Fibroblast of the aortic adventitia (primary cell): Measurements from ENCODE around the gene HID1. TPM values are rescaled to one million over a fixed set of nuclear protein-coding genes. Genes with fewer than 3 reads are reported as not detected.
"Not testable (repeated sequence)": the region's sequence is repeated elsewhere in the genome, so short reads cannot be mapped to it uniquely, and the experiment has no call there.

Experiments
- DNase-seq: peaks from one replicate; pipeline ENCODE4 v3.0.0-alpha.2; 2010; ENCODE audit warnings: low read depth
- H3K4me3 ChIP-seq: 2 replicates; pipeline ENCODE4 v1.5.1; 2011; ENCODE audit warnings: low read depth, mild to moderate bottlenecking, control low read depth, low read length, moderate library complexity
- total RNA-seq: library from RNA; depleted of rRNA; stranded (reverse); fragments of >200 nt; gene quantifications from 2 replicates; pipeline ENCODE4 v1.2.3, GENCODE V29; 2012; ENCODE audit warnings: low replicate concordance
- TF ChIP-seq, protein P1 (sequence below): IDR thresholded peaks from 2 replicates; pipeline ENCODE4 v1.5.1; 2011; ENCODE audit warnings: mild to moderate bottlenecking, low read length, control low read depth, inconsistent platforms; ENCODE audit not compliant: insufficient read depth

The HID1 gene
- total RNA-seq, 1 donor: 0.90 TPM

DNA sequence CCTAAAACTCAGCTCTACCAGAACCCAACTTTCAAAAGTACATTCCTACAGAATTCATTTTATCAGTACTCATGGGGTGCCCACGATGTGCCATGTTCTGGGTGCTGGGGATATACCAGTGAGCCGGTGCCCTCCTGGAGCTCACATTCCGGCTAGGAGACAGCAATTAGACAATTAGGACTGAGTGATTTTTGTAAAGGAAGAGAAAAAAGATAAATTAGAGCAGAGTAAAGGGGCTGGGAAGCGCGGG, 39.5 kb upstream of the HID1 start:
- H3K4me3 ChIP-seq: peak overlapping the region; percentile 84
- TF ChIP-seq, protein P1, sequence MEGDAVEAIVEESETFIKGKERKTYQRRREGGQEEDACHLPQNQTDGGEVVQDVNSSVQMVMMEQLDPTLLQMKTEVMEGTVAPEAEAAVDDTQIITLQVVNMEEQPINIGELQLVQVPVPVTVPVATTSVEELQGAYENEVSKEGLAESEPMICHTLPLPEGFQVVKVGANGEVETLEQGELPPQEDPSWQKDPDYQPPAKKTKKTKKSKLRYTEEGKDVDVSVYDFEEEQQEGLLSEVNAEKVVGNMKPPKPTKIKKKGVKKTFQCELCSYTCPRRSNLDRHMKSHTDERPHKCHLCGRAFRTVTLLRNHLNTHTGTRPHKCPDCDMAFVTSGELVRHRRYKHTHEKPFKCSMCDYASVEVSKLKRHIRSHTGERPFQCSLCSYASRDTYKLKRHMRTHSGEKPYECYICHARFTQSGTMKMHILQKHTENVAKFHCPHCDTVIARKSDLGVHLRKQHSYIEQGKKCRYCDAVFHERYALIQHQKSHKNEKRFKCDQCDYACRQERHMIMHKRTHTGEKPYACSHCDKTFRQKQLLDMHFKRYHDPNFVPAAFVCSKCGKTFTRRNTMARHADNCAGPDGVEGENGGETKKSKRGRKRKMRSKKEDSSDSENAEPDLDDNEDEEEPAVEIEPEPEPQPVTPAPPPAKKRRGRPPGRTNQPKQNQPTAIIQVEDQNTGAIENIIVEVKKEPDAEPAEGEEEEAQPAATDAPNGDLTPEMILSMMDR: no peak
- DNase-seq: no peak

DNA sequence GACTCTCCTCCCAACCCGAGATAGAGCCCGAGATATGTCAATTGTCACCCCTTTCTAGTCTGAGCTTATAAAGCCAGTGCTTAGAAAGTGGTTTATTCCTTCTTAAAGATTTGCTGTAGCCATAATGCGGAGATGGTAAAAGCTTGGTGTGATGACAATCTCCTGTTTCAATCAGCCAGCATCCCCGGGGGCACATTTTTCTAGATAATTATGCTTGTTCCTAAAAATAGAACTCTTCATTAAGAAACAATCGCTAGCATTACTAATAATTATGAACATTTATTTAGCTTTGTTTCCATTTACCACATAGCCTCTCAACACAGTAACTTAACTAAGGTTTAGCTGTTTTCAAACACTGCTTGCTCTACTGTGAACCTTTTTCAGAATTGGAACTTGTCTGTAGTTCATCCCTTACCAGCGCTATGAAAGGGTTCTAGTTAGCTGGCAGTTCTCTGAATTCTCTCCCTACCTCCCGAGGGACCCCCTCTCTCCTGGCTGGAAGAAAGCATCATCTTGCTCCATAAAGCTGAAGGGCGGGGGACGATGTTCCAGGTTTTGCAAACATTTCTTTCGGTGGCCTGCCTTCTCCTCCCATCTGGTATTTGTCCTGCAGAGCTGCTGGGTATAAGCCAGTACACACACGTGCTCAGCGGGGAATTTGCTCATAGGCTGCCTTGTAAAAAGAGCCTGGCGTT, 39.0 kb upstream of the HID1 start:
- peak overlapping the region; percentile 84 for H3K4me3 ChIP-seq
- DNase-seq: peak; percentile 85
- TF ChIP-seq, protein P1: no peak

DNA sequence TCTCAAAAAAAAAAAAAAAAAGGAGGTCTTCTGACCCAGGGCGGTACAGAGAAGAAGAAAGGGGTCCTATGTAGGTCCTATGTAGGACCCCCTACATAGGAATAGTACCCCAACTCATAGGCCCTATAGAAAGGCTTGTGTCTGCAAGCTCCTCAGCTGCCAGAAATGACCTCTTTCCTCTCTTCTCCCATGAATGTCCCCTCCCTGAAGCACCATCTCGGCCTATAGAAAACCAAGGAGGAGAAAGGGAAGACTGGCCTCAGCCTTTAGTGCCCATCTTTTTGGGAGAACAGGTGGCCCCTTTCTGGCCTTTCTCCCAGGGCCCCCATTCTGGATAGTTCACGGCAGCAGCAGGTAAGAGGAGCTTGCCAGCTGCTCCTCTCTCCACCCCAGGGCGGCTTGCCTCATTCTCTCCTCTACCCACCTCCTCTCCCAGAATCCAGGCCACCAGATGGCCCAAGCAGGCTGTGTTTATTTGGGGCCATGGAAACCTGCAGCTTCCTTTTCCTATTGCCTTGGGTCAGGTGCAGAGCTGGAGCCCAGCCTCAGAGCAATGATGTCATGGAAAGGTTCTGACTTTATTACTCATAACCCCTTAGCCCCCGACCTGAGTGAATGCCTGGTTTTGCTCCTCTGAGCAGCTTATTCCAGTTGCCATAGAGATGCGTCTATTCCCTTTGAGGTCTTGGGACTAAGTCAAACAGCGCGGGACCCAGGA, 38.3 kb upstream of the HID1 start:
- TF ChIP-seq, protein P1: no peak
- peak; percentile 36 for DNase-seq
- H3K4me3 ChIP-seq: no peak overlapping the region

DNA sequence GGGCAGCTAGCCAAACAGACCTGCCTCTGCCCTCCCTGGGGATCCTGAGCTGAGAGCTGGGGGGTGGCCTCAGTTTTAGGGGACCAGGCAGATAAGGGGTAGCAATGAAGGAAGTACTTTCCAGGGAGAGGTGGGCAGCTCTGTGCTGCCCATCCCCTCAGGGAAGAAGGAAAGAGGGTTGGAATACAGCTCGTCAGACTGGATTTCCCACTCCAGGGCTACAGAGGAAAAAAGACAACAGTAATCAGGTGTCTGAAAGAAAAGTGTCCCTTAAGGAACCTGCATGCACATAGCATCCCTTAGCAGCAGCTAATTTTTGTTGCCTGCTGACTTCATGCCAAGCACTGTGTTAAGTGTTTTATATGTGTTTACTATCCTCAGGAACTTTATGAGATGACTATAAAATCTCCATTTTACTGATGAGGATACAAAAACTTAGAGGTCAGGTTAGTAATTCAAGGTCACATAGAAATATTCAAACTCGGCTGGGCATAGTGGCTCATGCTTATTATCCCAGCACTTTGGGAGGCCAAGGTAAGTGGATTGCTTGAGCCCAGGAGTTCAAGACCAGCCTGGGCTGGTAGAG, 36.7 kb upstream of the HID1 start:
- TF ChIP-seq, protein P1: no peak
- no peak for DNase-seq
- H3K4me3 ChIP-seq: no peak overlapping the region

DNA sequence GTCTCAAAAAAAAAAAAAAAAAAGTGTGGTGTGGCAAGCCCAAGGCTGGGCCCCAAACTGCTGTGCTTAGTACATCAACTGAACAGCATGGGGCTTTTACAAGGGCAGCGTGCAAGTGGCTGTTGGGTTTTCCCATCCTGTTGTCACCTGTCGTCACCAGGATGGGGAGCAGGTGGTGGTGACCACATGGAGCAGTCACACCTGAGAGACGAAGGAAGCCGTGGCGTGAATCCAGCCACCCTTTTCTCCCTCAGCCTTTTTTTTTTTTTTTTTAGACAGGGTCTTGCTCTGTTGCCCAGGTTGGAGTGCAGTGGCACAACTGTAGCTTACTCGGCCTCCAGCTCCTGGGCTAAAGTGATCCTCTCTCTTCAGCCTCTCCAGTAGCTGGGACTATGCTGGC, 35.8 kb upstream of the HID1 start:
- TF ChIP-seq, protein P1: no peak
- DNase-seq: no peak
- no peak overlapping the region for H3K4me3 ChIP-seq

DNA sequence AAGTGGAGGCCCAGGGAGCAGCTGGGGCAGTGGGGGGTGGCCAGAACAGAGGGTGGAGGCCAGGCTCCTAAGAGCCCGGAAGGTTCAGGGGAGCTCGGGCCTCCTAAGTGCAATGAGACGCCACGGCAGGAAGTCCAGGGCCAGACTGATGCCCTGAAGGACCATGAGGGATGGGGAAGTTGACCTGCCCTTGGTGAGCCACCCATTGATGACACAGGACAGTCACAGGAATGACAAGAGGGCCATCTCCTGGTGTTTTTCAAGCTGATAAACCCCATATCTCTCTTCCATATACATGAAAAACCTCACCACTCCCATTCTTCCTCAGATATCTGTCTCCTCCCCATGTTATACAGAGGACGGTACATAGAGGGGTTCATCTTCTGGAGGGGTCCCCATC, 34.1 kb upstream of the HID1 start:
- TF ChIP-seq, protein P1: no peak
- no peak for DNase-seq
- H3K4me3 ChIP-seq: no peak overlapping the region

DNA sequence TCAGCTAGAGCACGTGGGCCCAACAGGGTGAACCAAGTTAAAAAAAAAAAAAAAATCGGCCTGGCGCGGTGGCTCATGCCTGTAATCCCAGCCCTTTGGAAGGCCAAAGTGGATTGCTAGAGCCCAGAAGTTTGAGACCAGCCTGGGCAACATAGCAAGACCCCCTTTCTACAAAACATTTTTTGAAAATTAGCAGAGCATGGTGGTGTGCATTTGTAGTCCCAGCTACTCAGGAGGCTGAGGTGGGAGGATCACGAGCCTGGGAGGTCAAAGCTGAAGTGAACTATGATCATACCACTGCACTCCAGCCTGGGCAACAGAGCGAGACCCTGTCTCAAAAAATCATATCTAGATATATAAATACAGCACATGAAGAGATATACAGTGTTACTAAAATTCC, 33.5 kb upstream of the HID1 start:
- not testable (repeated sequence) for H3K4me3 ChIP-seq, DNase-seq
